DND-41 (cell line): ENCODE results near the gene DNAAF5.

Source experiments
- ATAC-seq: fragments of 200-7000 bp; cut with Tn5 transposase; 3 replicates; pipeline ENCODE4 v1.9.1; 2021; ENCODE audit warnings: low read depth; ENCODE audit not compliant: insufficient read depth
- DNase-seq: peaks from one replicate; pipeline ENCODE4 v3.0.0-alpha.2; 2020
- H2AFZ ChIP-seq: 2 replicates; pipeline ENCODE4 v1.6.0; 2012; ENCODE audit warnings: low read depth, low read length
- H3K27ac ChIP-seq: 2 replicates; pipeline ENCODE4 v1.5.1; 2012; ENCODE audit warnings: low read length, inconsistent platforms
- H3K27me3 ChIP-seq: fragments of 200-600 bp; sonication (generic); 2 replicates; pipeline ENCODE4 v1.6.0; 2012; ENCODE audit warnings: low read length, mild to moderate bottlenecking, inconsistent platforms; ENCODE audit not compliant: insufficient read depth, poor library complexity
- H3K36me3 ChIP-seq: 2 replicates; pipeline ENCODE4 v1.5.1; 2012; ENCODE audit warnings: low read length, inconsistent platforms; ENCODE audit not compliant: insufficient read depth
- H3K4me1 ChIP-seq: 2 replicates; pipeline ENCODE4 v1.5.1; 2012; ENCODE audit warnings: mild to moderate bottlenecking, low read length; ENCODE audit not compliant: insufficient read depth
- H3K4me2 ChIP-seq: 2 replicates; pipeline ENCODE4 v1.6.0; 2012; ENCODE audit warnings: mild to moderate bottlenecking, moderate library complexity, low read length, inconsistent platforms; ENCODE audit not compliant: insufficient read depth
- H3K4me3 ChIP-seq, 2 experiments: fragments of 200-600 bp in 1 of 2; shearing (Covaris generic) in 1 of 2; 2 replicates each; pipeline ENCODE4 v1.5.1; 2012 to 2016; ENCODE audit warnings: inconsistent platforms in 2 of 2, low read length in 2 of 2, mild to moderate bottlenecking in 2 of 2, low read depth in 1 of 2, moderate library complexity in 1 of 2
- H3K79me2 ChIP-seq: 2 replicates; pipeline ENCODE4 v1.6.0; 2012; ENCODE audit warnings: low read length, inconsistent platforms; ENCODE audit not compliant: insufficient read depth
- H3K9ac ChIP-seq: 2 replicates; pipeline ENCODE4 v1.6.0; 2012; ENCODE audit warnings: low read depth, mild to moderate bottlenecking, inconsistent platforms, low read length, moderate library complexity
- H3K9me3 ChIP-seq: 2 replicates; pipeline ENCODE4 v1.5.1; 2012; ENCODE audit warnings: low read length, moderate library complexity, mild to moderate bottlenecking, inconsistent platforms; ENCODE audit not compliant: insufficient read depth, severe bottlenecking
- H4K20me1 ChIP-seq: 2 replicates; pipeline ENCODE4 v1.6.0; 2012; ENCODE audit warnings: low read length; ENCODE audit not compliant: insufficient read depth
- EZH2 ChIP-seq: IDR thresholded peaks from 3 replicates; pipeline ENCODE4 v1.6.1; 2012; ENCODE audit warnings: borderline replicate concordance, low read depth, mild to moderate bottlenecking, moderate library complexity, low read length, inconsistent platforms; ENCODE audit not compliant: severe bottlenecking
- TF ChIP-seq, protein P1 (sequence below): IDR thresholded peaks from 2 replicates; pipeline ENCODE4 v1.5.1; 2012; ENCODE audit warnings: borderline replicate concordance, low read length, moderate library complexity, mild to moderate bottlenecking; ENCODE audit not compliant: poor library complexity, severe bottlenecking; ENCODE audit errors: extremely low read depth

DNAAF5 gene

DNA sequence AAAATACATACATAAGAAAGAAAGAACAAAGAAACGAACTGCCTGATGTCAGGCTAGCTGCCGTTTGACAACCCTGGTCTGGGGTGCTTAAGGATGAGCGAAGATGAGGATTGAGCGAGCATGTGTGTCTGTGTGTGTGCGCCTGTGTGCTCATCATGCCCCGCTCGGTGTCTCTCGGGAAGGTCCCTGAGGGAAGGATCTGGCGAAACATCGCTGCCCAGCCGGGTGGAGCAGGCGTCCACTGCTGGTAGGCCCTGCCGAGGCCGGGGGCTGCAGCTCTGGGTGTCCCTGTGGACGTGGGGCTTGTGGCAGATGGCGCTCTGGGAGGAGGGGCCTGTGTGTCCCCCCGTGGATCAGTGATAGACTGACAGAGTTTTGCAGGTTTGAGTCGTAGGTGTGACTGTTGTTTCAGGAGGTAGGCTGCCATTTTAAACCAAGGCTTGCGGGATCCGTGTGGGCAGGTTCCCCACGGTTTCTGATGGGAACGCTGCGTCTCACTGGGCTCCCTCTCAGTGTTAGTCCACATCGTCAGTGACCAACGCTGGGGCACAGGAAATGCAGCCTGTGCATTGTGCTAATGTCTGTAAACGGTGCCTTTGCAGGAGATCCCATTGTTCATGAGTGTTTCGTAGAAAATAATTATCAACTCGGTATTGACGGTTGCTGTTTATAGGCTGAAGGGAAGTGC lies 99.9 kb downstream of the DNAAF5 start:
- DNase-seq = no peak
- no peak overlapping the region for H3K27ac ChIP-seq

DNA sequence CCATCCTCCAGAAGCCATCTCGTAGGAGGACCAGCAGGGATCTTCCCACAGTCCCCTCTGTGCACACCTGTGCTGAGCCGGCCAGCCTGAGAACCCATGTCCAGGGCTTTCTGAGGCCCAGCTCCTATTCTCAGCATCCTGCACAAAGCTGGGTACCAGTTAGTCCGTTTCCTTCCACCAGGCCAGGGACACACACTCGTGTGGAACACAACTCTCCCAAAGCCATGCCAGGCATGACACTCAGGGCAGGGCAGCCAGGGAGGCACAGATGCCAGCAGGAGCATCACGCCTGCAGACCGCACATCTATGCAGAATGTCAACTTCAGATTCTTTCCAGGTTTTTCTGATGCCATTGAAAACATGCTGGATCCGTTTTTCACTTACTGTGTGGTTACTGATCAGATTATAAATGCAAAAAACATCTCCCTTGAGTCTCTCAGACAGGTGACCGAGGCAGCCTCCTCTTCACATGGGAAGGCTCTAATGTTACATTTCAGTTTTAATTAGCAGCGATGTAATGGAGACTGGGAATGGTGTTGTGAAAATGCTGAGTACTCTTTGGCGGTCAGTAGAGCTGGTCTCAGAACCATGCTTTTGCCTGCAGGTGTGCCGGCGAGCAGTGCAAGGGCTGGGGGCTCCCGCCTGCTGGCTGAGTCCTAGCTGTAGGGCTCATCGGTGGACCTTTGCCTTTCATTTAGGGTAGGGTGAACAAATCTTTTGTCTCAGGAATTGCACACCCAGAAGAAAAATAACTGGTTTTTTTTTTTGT lies 102.5 kb downstream of the DNAAF5 start:
- no peak for ATAC-seq
- Histone ChIP-seq H3K4me2 (no peak overlapping the region), H3K27me3 (no peaks in the 10 kb centered on the region), H4K20me1 (peaks cover 66% of the 10 kb centered on the region), H3K4me1 (no peaks in the 10 kb centered on the region), H3K27ac (no peak overlapping the region), H3K9ac (no peak overlapping the region), H3K4me3 (no peak overlapping the region), H3K9me3 (no peaks in the 10 kb centered on the region), H3K36me3 (peaks cover 12% of the 10 kb centered on the region; the same call in 1 of the 2 replicates), H3K79me2 (peaks cover 94% of the 10 kb centered on the region), H2AFZ (no peak overlapping the region)
- no peak for DNase-seq
- TF ChIP-seq, protein P1, sequence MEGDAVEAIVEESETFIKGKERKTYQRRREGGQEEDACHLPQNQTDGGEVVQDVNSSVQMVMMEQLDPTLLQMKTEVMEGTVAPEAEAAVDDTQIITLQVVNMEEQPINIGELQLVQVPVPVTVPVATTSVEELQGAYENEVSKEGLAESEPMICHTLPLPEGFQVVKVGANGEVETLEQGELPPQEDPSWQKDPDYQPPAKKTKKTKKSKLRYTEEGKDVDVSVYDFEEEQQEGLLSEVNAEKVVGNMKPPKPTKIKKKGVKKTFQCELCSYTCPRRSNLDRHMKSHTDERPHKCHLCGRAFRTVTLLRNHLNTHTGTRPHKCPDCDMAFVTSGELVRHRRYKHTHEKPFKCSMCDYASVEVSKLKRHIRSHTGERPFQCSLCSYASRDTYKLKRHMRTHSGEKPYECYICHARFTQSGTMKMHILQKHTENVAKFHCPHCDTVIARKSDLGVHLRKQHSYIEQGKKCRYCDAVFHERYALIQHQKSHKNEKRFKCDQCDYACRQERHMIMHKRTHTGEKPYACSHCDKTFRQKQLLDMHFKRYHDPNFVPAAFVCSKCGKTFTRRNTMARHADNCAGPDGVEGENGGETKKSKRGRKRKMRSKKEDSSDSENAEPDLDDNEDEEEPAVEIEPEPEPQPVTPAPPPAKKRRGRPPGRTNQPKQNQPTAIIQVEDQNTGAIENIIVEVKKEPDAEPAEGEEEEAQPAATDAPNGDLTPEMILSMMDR = no peak
- TF ChIP-seq EZH2 = no peak

More for the DNA sequence above, 99.9 kb downstream of the DNAAF5 start:
- Histone ChIP-seq H4K20me1 (peaks cover 71% of the 10 kb centered on the region), H3K36me3 (peaks cover 11% of the 10 kb centered on the region; the same call in 1 of the 2 replicates), H3K79me2 (peaks cover 95% of the 10 kb centered on the region), H2AFZ (no peak overlapping the region), H3K27me3 (no peaks in the 10 kb centered on the region), H3K4me3 (no peak overlapping the region), H3K4me2 (no peak overlapping the region), H3K4me1 (no peaks in the 10 kb centered on the region), H3K9ac (no peak overlapping the region), H3K9me3 (no peaks in the 10 kb centered on the region)
- TF ChIP-seq, protein P1 = no peak
- no peak for TF ChIP-seq EZH2
- ATAC-seq = no peak

DNA sequence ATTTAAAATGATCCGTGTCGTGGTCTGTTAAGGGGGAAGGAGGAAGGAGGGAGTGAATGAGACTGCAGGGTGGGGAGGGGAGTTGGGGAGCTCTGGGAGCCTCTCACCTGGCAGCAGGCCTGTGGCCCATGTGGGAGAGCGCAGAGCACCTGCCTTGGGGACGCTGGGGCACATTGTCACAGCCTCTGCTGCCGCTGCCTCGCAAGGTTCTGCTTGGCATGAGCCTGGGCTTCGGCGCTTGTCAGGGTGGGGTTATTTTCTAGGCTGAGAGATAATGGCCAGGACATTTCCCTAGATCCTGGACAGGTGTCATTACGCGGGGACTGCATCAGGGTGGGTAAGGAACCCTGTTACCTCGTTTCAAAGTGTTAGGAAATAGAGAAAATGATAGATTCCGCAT lies 103.6 kb downstream of the DNAAF5 start:
- ATAC-seq (no peak), DNase-seq (no peak)
- H3K9me3 ChIP-seq = no peaks in the 10 kb centered on the region
- TF ChIP-seq, protein P1 = no peak
- TF ChIP-seq EZH2 = no peak
- no peak overlapping the region for H3K4me2 ChIP-seq
- peaks cover 95% of the 10 kb centered on the region for H3K79me2 ChIP-seq
- H4K20me1 ChIP-seq = peaks cover 65% of the 10 kb centered on the region
- no peaks in the 10 kb centered on the region for H3K4me1 ChIP-seq
- peaks cover 15% of the 10 kb centered on the region for H3K36me3 ChIP-seq
- H3K27ac ChIP-seq = no peak overlapping the region
- no peak overlapping the region for H2AFZ ChIP-seq
- H3K27me3 ChIP-seq = no peaks in the 10 kb centered on the region
- H3K9ac ChIP-seq = no peak overlapping the region
- H3K4me3 ChIP-seq = no peak overlapping the region
